Measurements from ENCODE around the gene FAM171A2.
A peak's percentile ranks its signal among the peaks of the same experiment; 100 is the strongest.
"Not testable (repeated sequence)": the region's sequence is repeated elsewhere in the genome, so short reads cannot be mapped to it uniquely, and the experiment has no call there.

The FAM171A2 gene

DNA sequence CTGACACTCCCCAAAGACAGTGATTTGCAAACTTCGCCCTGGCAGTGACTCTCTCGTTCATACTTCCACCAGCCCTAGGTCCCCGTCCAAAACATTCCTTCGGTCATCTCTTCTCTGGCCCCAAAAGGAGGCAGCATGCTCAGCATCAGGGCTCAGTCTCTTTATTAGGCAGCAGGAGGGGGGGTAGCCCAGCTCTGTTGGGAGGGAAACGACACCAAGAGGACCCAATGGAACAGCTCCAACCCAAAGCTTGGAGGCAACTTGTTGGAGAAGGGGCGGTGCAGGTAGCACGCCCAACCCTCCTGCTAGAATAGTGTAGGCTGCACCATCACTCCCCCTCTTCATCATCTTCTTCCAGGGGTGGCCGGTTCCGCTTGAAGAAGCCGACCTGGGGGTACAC lies 8.4 kb upstream of the FAM171A2 start:
- H3K27me3 ChIP-seq (ENCODE audit: insufficient read depth, low read length), result no peaks in the 10 kb centered on the region
- no peaks in the 10 kb centered on the region for H3K9me3 ChIP-seq (ENCODE audit: insufficient read depth, low read depth, low read length)
- peaks cover 8% of the 10 kb centered on the region; the same call in 1 of the 2 replicates for H3K4me1 ChIP-seq (ENCODE audit: insufficient read depth, low read length)
- WGBS, result 88% methylated on average over 10 of the region's 10 CpGs
- H3K36me3 ChIP-seq (ENCODE audit: insufficient read depth, low read length), result no peaks in the 10 kb centered on the region
- H3K9ac ChIP-seq (ENCODE audit: low read depth, low read length), result no peak overlapping the region
- no peak overlapping the region for H3K4me3 ChIP-seq (ENCODE audit: low read length)
- no peak overlapping the region for H3K27ac ChIP-seq (ENCODE audit: low read depth, low read length)

DNA sequence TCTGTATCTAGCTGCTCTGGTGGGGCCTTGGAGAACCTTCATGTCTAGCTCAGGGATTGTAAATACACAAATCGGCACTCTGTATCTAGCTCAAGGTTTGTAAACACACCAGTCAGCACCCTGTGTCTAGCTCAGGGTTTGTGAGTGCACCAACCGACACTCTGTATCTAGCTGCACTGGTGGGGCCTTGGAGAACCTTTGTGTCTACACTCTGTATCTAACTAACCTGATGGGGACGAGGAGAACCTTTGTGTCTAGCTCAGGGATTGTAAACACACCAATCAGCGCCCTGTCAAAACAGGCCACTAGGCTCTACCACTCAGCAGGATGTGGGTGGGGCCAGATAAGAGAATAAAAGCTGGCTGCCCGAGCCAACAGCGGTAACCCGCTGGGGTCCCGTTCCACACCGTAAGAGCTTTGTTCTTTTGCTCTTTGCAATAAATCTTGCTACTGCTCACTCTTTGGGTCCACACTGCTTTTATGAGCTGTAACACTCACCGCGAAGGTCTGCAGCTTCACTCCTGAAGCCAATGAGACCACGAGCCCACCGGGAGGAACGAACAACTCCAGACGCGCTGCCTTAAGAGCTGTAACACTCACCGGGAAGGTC lies 5.9 kb upstream of the FAM171A2 start:
- not testable (repeated sequence) for H3K9ac ChIP-seq (ENCODE audit: low read depth, low read length); H3K4me3 ChIP-seq (ENCODE audit: low read length); H3K36me3 ChIP-seq (ENCODE audit: insufficient read depth, low read length); H3K27ac ChIP-seq (ENCODE audit: low read depth, low read length); H3K9me3 ChIP-seq (ENCODE audit: insufficient read depth, low read depth, low read length); H3K4me1 ChIP-seq (ENCODE audit: insufficient read depth, low read length)
- 72% methylated on average over 16 of the region's 17 CpGs for WGBS
- peaks cover 11% of the 10 kb centered on the region; the same call in 1 of the 2 replicates for H3K27me3 ChIP-seq (ENCODE audit: insufficient read depth, low read length)

DNA sequence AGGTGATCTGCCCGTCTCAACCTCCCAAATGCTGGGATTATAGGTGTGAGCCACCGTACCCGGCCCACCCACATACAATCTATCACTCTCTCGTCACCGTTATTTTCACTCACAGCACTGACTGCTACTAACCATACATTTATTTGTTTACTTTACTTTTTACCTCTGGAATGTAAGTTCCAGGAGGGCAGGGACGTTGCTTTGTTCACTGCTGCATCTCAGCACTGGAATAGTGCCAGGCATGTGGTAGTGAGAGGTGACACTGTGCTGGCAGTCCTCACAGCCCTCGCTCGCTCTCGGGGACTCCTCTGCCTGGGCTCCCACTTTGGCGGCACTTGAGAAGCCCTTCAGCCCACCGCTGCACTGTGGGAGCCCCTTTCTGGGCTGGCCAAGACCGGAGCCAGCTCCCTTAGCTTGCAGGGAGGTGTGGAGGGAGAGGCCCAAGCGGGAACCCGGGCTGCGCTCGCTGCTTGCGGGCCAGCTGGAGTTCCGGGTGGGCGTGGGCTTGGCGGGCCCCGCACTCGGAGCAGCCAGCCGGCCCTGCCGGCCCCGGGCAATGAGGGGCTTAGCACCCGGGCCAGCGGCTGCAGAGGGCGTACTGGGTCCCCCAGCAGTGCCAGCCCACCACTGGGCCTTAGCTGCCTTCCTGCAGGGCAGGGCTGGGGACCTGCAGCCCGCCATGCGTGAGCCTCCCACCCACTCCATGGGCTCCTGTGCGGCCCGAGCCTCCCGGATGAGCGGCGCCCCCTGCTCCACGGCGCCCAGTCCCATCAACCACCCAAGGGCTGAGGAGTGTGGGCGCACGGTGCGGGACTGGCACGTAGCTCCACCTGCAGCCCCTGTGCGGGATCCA lies 5.0 kb upstream of the FAM171A2 start:
- WGBS, result 92% methylated on average over 42 of the region's 42 CpGs
- not testable (repeated sequence) for H3K4me1 ChIP-seq (ENCODE audit: insufficient read depth, low read length)
- H3K27me3 ChIP-seq (ENCODE audit: insufficient read depth, low read length), result peaks cover 16% of the 10 kb centered on the region

DNA sequence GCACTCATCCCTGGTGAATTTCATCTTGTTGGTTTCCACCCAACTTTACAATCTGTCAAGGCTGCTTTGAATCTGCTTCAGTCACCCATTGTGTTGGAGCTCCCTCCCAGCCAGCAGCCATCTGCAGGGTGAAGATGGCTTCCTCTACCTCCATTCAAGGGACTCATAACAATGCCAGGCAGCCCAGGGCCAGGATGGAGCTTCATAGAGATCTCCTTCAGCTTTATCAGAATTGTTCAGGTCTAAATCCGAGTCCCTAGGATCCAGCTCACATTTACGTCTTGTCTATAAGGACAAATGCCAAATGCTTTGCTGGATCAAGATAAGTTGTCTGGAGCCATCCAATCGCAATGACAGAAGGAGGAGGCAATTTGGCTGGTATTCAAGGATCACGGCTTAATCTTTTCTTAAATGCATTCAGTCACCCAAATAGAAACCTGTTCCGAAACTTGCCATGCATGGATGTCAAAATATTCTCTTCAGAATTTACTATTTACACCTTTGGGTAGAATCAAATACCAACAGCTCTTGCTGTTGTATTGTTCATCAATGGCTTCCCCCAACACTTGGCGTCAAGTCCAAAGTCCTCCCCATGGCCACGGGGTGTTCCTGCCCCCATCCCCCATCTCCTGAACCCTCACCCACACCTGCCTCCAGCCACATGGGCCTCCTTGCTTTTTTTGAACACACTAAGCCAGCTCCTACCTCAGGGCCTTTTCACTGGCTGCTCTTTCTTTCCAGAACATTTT lies 3.8 kb upstream of the FAM171A2 start:
- Histone ChIP-seq H3K4me3 (ENCODE audit: low read length) (no peak overlapping the region), H3K27me3 (ENCODE audit: insufficient read depth, low read length) (peaks cover 16% of the 10 kb centered on the region), H3K9me3 (ENCODE audit: insufficient read depth, low read depth, low read length) (no peaks in the 10 kb centered on the region), H3K9ac (ENCODE audit: low read depth, low read length) (no peak overlapping the region), H3K36me3 (ENCODE audit: insufficient read depth, low read length) (no peaks in the 10 kb centered on the region), H3K27ac (ENCODE audit: low read depth, low read length) (no peak overlapping the region), H3K4me1 (ENCODE audit: insufficient read depth, low read length) (peaks cover 4% of the 10 kb centered on the region; the same call in 1 of the 2 replicates)
- WGBS, result 90% methylated on average over 7 of the region's 7 CpGs

More for the DNA sequence above, 5.0 kb upstream of the FAM171A2 start:
- H3K9me3 ChIP-seq (ENCODE audit: insufficient read depth, low read depth, low read length); H3K36me3 ChIP-seq (ENCODE audit: insufficient read depth, low read length); H3K4me3 ChIP-seq (ENCODE audit: low read length); H3K27ac ChIP-seq (ENCODE audit: low read depth, low read length); H3K9ac ChIP-seq (ENCODE audit: low read depth, low read length): not testable (repeated sequence)

DNA sequence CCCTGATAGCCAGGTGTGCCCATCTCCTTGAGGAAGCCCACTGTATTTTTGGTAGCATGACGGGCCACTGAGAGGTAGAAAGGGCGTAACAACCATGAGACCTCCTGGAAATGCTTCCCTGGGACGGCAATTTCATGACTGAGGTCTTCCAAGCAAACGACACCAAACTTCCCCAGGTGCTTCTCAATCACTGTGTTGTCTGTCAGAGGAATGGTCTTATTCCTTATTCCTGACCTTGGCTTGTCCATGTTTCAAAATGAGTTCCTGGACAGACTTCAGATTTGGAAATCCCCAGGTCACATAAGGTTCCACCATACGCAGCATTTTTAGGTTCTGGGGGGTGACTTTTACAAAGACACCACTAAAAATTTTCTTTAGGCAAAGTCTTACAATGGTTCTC lies 1.4 kb upstream of the FAM171A2 start:
- H3K9ac ChIP-seq (ENCODE audit: low read depth, low read length); H3K36me3 ChIP-seq (ENCODE audit: insufficient read depth, low read length); H3K9me3 ChIP-seq (ENCODE audit: insufficient read depth, low read depth, low read length); H3K27ac ChIP-seq (ENCODE audit: low read depth, low read length); H3K4me3 ChIP-seq (ENCODE audit: low read length): not testable (repeated sequence)
- H3K4me1 ChIP-seq (ENCODE audit: insufficient read depth, low read length), result peaks cover 24% of the 10 kb centered on the region
- WGBS, result 90% methylated on average over 5 of the region's 5 CpGs
- H3K27me3 ChIP-seq (ENCODE audit: insufficient read depth, low read length), result peaks cover 16% of the 10 kb centered on the region

DNA sequence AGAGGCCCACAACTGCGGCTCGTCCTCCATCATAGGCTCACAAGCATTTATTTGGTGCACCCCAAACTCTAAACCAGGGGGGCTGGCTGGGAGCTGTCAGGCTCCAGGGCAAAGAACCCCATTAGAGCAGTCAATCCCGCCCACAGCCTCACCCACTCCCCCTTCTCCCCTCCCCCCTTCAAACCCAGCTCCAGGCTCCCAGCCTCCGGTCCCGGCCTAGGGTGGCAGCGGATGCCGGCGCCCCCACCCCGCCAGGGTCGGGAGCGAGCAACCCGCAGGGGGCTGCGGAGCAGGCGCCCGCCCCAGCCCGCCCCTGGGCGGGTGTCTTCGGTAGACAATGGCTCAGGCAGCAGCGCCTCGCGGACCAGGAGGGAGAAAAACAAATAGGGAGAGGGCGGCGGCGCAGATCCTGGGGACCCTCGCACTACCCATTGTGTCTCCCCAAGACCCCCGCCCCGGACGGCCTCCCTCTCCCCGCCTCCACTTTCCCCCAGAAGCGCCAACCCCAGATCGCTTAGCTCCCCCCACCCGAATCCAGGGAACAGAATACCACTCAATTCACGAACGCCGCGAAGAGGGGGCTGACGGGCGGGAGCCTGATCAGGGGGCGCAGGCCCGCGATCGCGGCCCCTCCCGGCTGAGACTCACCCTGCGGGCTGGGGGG lies 572 bp downstream of the FAM171A2 start:
- Histone ChIP-seq H3K4me1 (ENCODE audit: insufficient read depth, low read length) (peaks cover 24% of the 10 kb centered on the region), H3K36me3 (ENCODE audit: insufficient read depth, low read length) (peaks cover 4% of the 10 kb centered on the region; the same call in 1 of the 2 replicates), H3K9ac (ENCODE audit: low read depth, low read length) (peak overlapping the region; percentile 89), H3K27me3 (ENCODE audit: insufficient read depth, low read length) (peaks cover 16% of the 10 kb centered on the region), H3K9me3 (ENCODE audit: insufficient read depth, low read depth, low read length) (no peaks in the 10 kb centered on the region), H3K27ac (ENCODE audit: low read depth, low read length) (peak overlapping the region; percentile 58; the same call in 1 of the 2 replicates), H3K4me3 (ENCODE audit: low read length) (peak overlapping the region; percentile 88)
- 1% methylated on average over 45 of the region's 45 CpGs for WGBS

DNA sequence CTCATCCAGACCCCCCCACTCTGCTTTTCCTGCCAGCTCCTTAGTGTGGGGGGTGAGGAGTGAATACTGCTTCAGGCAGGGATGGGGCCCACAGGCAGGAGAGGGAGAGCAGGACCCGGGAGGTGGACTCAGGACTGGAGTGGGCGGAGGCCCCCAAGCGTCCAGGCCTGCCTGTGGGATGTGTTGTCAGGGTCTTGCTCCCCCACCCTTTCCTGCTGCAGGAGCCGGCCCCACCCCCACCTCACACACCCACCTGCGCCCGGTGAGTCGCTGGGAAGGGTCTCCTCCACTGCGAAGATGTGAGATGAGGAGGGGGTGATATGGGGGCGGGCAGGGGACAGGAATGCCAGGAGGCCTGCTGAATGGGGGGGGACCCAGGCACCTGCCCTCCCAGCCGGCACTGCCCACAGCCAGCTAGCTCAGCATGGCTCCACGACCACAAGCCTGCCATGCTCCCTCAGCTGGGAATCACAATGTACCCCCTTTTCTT lies 1.1 kb downstream of the FAM171A2 start:
- Histone ChIP-seq H3K4me3 (ENCODE audit: low read length) (peak overlapping the region; percentile 88), H3K36me3 (ENCODE audit: insufficient read depth, low read length) (peaks cover 4% of the 10 kb centered on the region; the same call in 1 of the 2 replicates), H3K27ac (ENCODE audit: low read depth, low read length) (no peak overlapping the region), H3K9ac (ENCODE audit: low read depth, low read length) (no peak overlapping the region), H3K9me3 (ENCODE audit: insufficient read depth, low read depth, low read length) (no peaks in the 10 kb centered on the region), H3K4me1 (ENCODE audit: insufficient read depth, low read length) (peaks cover 24% of the 10 kb centered on the region), H3K27me3 (ENCODE audit: insufficient read depth, low read length) (peaks cover 16% of the 10 kb centered on the region)
- WGBS, result 6% methylated on average over 6 of the region's 11 CpGs

DNA sequence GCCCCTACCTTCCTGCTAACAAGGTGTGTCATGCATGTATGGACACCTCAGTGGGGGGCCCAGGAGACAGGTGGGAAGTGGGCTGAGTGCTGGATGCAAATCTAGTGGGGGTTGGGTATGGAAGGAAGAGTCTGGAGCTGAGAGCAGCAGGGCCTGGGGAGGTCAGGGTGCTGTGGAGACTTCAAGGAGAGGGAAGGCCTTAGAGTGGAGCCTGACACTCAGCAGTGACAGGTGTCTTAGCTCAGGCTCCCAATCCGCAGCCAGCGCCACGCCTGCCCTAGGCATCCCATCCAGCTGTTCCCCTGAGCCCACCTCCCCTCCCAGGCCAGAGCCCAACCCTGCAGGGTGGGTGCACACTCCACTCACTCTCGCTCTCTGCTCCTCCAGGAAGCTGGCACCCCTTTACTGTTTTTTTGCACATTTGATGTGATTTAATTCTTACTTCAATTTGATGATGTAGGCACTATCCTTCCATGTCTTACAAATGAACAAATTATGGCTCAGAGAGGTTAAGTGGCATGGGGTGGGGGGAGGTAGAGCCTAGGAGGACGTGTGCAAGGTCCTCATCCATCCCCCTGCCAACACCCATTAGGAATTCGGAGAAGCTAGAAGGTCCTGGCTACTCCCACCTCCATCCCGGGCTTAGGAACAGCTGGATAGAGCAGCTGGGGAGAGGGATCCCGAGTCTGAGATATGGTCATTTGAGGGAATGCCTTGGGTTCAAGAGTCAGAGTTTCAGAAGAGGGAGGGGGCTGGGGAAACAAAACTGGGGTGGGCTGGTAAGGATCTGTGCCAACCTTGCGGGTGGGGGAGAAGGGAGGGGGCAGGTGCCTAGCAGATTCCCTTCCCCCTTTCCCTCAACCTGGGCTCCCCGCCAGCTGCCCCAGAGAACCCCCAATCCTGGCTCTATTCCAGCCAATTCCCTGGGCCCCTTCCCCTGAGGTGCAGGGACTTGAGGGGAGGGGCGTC lies 2.1 kb downstream of the FAM171A2 start:
- Histone ChIP-seq H3K36me3 (ENCODE audit: insufficient read depth, low read length) (peaks cover 4% of the 10 kb centered on the region; the same call in 1 of the 2 replicates), H3K9ac (ENCODE audit: low read depth, low read length) (no peak overlapping the region), H3K27ac (ENCODE audit: low read depth, low read length) (no peak overlapping the region), H3K4me1 (ENCODE audit: insufficient read depth, low read length) (peaks cover 24% of the 10 kb centered on the region), H3K27me3 (ENCODE audit: insufficient read depth, low read length) (peaks cover 16% of the 10 kb centered on the region), H3K9me3 (ENCODE audit: insufficient read depth, low read depth, low read length) (no peaks in the 10 kb centered on the region), H3K4me3 (ENCODE audit: low read length) (peak overlapping the region; percentile 88; the same call in 1 of the 2 replicates)
- 65% methylated on average over 9 of the region's 11 CpGs for WGBS

DNA sequence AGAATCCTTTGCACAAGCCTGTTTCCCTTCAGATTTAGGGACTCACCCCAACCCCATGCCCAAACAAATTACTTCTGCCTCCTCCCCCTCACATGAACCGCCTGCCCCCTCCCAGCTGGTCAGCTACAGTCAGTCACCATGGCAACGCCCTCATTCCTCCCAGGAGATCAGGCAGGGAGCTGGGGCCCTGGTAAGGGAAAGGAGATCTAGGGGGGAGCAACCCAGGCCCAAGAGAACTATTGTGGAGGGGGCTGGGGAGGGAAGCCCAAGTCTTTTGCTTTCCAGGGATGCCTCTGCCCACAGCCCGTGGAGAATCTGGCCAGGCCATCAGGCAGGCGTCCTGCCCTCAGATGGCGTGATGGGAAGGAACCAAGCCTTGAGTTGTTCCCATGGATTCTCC lies 2.8 kb downstream of the FAM171A2 start:
- Histone ChIP-seq H3K36me3 (ENCODE audit: insufficient read depth, low read length) (peaks cover 6% of the 10 kb centered on the region; the same call in 1 of the 2 replicates), H3K4me1 (ENCODE audit: insufficient read depth, low read length) (peaks cover 24% of the 10 kb centered on the region), H3K4me3 (ENCODE audit: low read length) (peak overlapping the region; percentile 1; the same call in 1 of the 2 replicates), H3K9me3 (ENCODE audit: insufficient read depth, low read depth, low read length) (no peaks in the 10 kb centered on the region), H3K27ac (ENCODE audit: low read depth, low read length) (no peak overlapping the region), H3K27me3 (ENCODE audit: insufficient read depth, low read length) (peaks cover 13% of the 10 kb centered on the region), H3K9ac (ENCODE audit: low read depth, low read length) (no peak overlapping the region)
- 61% methylated on average over 5 of the region's 5 CpGs for WGBS

DNA sequence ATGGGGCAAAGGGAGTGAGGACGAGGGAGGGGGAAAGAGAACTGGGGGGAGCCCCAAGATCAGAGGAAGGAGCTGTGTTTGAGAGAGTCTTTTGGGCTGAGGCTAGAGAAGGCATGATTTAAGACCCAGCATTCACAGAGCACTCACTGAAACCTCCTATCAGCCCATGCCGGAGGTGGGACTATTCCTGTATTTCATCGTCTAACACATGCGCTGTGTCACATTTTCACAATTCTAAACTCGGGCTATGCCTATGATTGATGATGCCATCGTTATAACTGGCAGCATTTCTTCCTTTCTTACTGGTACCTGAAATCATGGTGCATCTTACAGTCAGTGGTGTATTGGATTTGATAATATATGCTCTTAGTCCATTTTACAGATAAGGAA lies 3.5 kb downstream of the FAM171A2 start:
- Histone ChIP-seq H3K4me1 (ENCODE audit: insufficient read depth, low read length) (peaks cover 24% of the 10 kb centered on the region), H3K9me3 (ENCODE audit: insufficient read depth, low read depth, low read length) (no peaks in the 10 kb centered on the region), H3K9ac (ENCODE audit: low read depth, low read length) (no peak overlapping the region), H3K4me3 (ENCODE audit: low read length) (no peak overlapping the region), H3K27me3 (ENCODE audit: insufficient read depth, low read length) (peaks cover 9% of the 10 kb centered on the region), H3K27ac (ENCODE audit: low read depth, low read length) (no peak overlapping the region), H3K36me3 (ENCODE audit: insufficient read depth, low read length) (peaks cover 6% of the 10 kb centered on the region; the same call in 1 of the 2 replicates)
- 94% methylated on average over 6 of the region's 6 CpGs for WGBS

Measured in HUES64 (cell line).